Glutamatergic neuron (in vitro differentiated cells): ENCODE measurements around the gene GNAT3. TPM values are rescaled to one million over a fixed set of nuclear protein-coding genes. Genes with fewer than 3 reads are reported as not detected.

ENCODE experiments used
- DNase-seq: peaks from one replicate; pipeline ENCODE4 v3.0.0; 2022
- H3K27ac Mint-ChIP-seq: one replicate; pipeline ENCODE4 v1.8.0; 2020; ENCODE audit warnings: mild to moderate bottlenecking, mixed read lengths, inconsistent platforms; ENCODE audit not compliant: unreplicated experiment
- H3K27me3 Mint-ChIP-seq: one replicate; pipeline ENCODE4 v1.8.0; 2020; ENCODE audit warnings: mild to moderate bottlenecking, moderate library complexity, mixed read lengths, inconsistent platforms; ENCODE audit not compliant: unreplicated experiment
- H3K36me3 Mint-ChIP-seq: one replicate; pipeline ENCODE4 v1.8.0; 2020; ENCODE audit warnings: mild to moderate bottlenecking, mixed read lengths, inconsistent platforms; ENCODE audit not compliant: unreplicated experiment
- H3K4me1 Mint-ChIP-seq: one replicate; pipeline ENCODE4 v1.8.0; 2020; ENCODE audit warnings: mild to moderate bottlenecking, low read depth, mixed read lengths, inconsistent platforms; ENCODE audit not compliant: unreplicated experiment
- H3K4me3 Mint-ChIP-seq: one replicate; pipeline ENCODE4 v1.8.0; 2020; ENCODE audit warnings: mild to moderate bottlenecking, mixed read lengths, inconsistent platforms; ENCODE audit not compliant: unreplicated experiment
- H3K9me3 Mint-ChIP-seq: one replicate; pipeline ENCODE4 v1.8.0; 2020; ENCODE audit warnings: mild to moderate bottlenecking, moderate library complexity, mixed read lengths, inconsistent platforms; ENCODE audit not compliant: unreplicated experiment
- total RNA-seq: library from RNA; stranded (reverse); fragmentation: NEBNext Ultra II Directional; extraction: Animal tissue kit (Norgen Biotek cat#: 25700); gene quantifications from one replicate; pipeline ENCODE4 v1.2.1, GENCODE V29; 2021; ENCODE audit not compliant: unreplicated experiment
- TF ChIP-seq, protein P1 (sequence below): fragments of 200-600 bp; sonication (generic); IDR thresholded peaks from one replicate; pipeline ENCODE4 v1.5.0; 2021; ENCODE audit not compliant: partially characterized antibody, unreplicated experiment

The GNAT3 gene
- total RNA-seq, 1 donor from 2014 or later = 2.0 TPM

DNA sequence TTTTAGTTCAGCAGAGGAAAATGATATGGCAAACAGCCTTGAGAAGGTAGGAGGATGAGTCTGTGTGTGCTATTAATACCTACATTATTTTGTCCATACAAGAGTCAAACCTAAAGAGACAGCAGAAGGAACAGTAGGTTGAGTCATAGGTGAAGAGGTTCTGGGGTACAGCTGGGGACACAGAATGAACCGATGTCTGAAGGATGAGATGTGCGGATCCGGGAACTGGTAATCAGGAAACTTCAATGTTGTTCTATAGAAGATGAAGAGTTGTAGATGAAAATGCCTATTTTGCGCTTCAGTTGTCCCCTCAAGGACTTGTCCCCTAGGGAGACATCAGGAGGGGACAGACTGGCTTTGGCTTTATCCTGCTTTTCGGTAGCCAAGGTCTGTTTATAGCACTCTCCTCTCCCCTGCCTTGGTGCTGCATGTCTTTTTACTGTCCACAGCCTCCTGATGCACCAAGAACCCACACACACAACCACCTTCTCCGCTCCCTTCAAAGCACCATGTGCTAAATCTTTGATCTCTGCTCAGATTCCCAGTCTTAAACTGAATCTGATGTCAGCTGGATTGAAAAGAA, 94.6 kb downstream of the GNAT3 start:
- TF ChIP-seq, protein P1, sequence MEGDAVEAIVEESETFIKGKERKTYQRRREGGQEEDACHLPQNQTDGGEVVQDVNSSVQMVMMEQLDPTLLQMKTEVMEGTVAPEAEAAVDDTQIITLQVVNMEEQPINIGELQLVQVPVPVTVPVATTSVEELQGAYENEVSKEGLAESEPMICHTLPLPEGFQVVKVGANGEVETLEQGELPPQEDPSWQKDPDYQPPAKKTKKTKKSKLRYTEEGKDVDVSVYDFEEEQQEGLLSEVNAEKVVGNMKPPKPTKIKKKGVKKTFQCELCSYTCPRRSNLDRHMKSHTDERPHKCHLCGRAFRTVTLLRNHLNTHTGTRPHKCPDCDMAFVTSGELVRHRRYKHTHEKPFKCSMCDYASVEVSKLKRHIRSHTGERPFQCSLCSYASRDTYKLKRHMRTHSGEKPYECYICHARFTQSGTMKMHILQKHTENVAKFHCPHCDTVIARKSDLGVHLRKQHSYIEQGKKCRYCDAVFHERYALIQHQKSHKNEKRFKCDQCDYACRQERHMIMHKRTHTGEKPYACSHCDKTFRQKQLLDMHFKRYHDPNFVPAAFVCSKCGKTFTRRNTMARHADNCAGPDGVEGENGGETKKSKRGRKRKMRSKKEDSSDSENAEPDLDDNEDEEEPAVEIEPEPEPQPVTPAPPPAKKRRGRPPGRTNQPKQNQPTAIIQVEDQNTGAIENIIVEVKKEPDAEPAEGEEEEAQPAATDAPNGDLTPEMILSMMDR = no peak
- H3K27me3 Mint-ChIP-seq = peaks cover 2% of the 10 kb centered on the region
- no peaks in the 10 kb centered on the region for H3K36me3 Mint-ChIP-seq
- peaks cover 5% of the 10 kb centered on the region for H3K9me3 Mint-ChIP-seq
- peaks cover 15% of the 10 kb centered on the region for H3K4me1 Mint-ChIP-seq
- DNase-seq = no peak
- no peak overlapping the region for H3K4me3 Mint-ChIP-seq
- H3K27ac Mint-ChIP-seq = peak overlapping the region; percentile 55

DNA sequence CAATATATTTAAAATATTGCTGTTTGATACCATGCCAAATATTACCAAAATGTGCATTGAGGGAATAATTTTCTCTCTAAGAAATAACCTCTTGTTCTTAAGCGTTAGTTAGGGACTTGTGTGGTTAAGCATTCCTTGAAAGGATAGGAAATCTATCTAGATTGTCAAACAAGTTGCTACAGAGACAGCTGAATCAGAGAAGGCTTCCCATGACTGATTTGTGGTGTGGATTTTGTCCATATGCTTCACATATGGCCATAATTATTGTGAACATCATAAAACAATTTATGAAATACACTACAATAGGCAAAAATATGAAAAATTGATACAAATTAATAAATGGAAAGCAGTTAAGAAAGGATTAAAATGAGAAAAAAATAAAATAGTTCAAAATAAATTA, 96.3 kb downstream of the GNAT3 start:
- no peak overlapping the region for H3K27ac Mint-ChIP-seq
- no peaks in the 10 kb centered on the region for H3K36me3 Mint-ChIP-seq
- no peak overlapping the region for H3K4me3 Mint-ChIP-seq
- TF ChIP-seq, protein P1 = no peak
- H3K9me3 Mint-ChIP-seq = peaks cover 5% of the 10 kb centered on the region
- peaks cover 20% of the 10 kb centered on the region for H3K4me1 Mint-ChIP-seq
- peaks cover 4% of the 10 kb centered on the region for H3K27me3 Mint-ChIP-seq
- no peak for DNase-seq

DNA sequence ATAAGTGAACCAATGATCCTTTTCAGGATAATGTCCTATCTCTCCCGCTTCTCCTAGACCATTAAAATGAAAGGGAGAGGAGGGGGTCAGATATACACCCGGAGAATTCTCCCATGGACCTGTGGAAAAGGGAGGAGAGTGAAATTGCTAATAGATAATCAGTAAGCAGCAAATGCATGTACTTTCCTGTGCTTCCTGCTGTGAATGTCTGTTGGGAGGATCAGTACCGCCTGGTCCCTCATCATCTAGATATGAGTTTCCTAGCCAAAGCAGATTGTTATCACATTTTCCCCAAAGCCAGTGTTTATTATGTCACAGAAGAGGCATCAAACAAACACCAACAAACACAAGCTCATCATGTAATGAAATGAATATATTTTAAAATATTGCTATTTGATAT, 96.8 kb downstream of the GNAT3 start:
- Mint-ChIP-seq H3K27me3 (peaks cover 4% of the 10 kb centered on the region), H3K36me3 (no peaks in the 10 kb centered on the region), H3K4me3 (no peak overlapping the region), H3K9me3 (peaks cover 5% of the 10 kb centered on the region), H3K4me1 (peaks cover 20% of the 10 kb centered on the region), H3K27ac (no peak overlapping the region)
- DNase-seq = no peak
- TF ChIP-seq, protein P1 = no peak

DNA sequence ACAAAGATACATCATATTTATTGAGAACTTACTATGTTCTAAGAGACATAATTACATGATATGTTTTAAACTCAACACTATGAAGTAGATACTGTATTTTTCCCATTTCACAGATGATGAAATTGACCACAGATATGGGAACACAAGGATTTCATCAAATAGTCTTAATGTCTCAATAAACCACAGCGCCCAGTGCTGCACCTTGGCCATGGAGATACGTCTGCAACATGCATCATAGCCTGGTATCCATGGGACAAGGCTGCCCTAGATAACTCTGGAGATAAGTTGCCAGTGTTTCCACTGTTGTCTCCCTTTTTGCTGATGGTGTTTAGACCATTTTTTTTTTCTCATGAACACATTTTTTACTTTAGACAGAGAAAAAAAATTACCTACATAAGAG, 97.5 kb downstream of the GNAT3 start:
- peaks cover 20% of the 10 kb centered on the region for H3K4me1 Mint-ChIP-seq
- H3K27ac Mint-ChIP-seq = no peak overlapping the region
- peaks cover 5% of the 10 kb centered on the region for H3K9me3 Mint-ChIP-seq
- TF ChIP-seq, protein P1 = no peak
- DNase-seq = no peak
- H3K4me3 Mint-ChIP-seq = no peak overlapping the region
- no peaks in the 10 kb centered on the region for H3K36me3 Mint-ChIP-seq
- H3K27me3 Mint-ChIP-seq = peaks cover 4% of the 10 kb centered on the region

DNA sequence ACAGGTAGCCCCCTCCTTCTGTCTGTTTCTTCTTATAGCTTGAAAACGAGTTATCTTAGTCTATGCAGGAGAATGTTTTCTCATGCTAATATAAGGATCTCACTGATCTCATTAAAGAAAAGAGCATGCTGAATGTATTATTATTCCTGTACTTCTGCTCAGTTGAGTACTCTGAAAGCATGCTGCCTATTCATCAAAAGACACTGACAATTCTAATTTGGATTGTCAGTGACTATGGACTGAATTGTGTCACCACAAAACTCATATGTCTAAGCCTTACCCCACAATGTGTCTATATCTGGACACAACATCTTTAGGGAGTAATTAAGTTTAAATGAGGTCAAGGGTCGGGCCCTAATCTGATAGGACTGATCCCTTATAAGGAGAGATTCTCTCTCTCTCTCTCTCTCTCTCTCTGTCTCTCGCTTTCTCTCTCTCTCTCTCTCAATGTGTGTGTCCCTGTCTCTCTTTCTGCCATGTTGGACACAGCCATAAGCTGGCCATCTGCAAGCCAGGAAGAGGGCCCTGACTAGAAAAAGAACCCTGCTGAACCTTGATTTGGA, 98.4 kb downstream of the GNAT3 start:
- Mint-ChIP-seq H3K4me1 (peaks cover 20% of the 10 kb centered on the region), H3K27me3 (peaks cover 4% of the 10 kb centered on the region), H3K27ac (no peak overlapping the region), H3K9me3 (peaks cover 5% of the 10 kb centered on the region), H3K36me3 (no peaks in the 10 kb centered on the region), H3K4me3 (peak overlapping the region; percentile 50)
- TF ChIP-seq, protein P1 = no peak
- no peak for DNase-seq
